HG03469 (cell line): ENCODE results near the gene ZSWIM3.

Experiments
- ATAC-seq: cut with Tn5 transposase; IDR thresholded peaks from one replicate; pipeline ENCODE4 v1.9.1; 2021; ENCODE audit warnings: mild to moderate bottlenecking, moderate library complexity, moderate number of reproducible peaks; ENCODE audit not compliant: unreplicated experiment

The ZSWIM3 gene

GRCh38 chr20:45832619-45833018 lies 24.8 kb upstream of the ZSWIM3 start:
- no peak for ATAC-seq

- ATAC-seq, result no peak
Observed at GRCh38 chr20:45833030-45833882, 24.2 kb upstream of the ZSWIM3 start, which contains the start of gene SNX21. SNX21 (plus strand) TSS chr20:45833799; CDS start chr20:45833920, 121 bp downstream.

- ATAC-seq, result no peak
Observed at GRCh38 chr20:45833883-45834796, 23.3 kb upstream of the ZSWIM3 start.

- ATAC-seq, result no peak
Observed at GRCh38 chr20:45834797-45835161, 22.6 kb upstream of the ZSWIM3 start.

- no peak for ATAC-seq
Observed at GRCh38 chr20:45835329-45835765, 22.1 kb upstream of the ZSWIM3 start.

GRCh38 chr20:45835825-45836224 lies 21.6 kb upstream of the ZSWIM3 start:
- no peak for ATAC-seq

- no peak for ATAC-seq
Observed at GRCh38 chr20:45836841-45837240, 20.6 kb upstream of the ZSWIM3 start.

- no peak for ATAC-seq
Observed at GRCh38 chr20:45840700-45841198, 16.7 kb upstream of the ZSWIM3 start.

- no peak for ATAC-seq
Observed at GRCh38 chr20:45841407-45842129, 15.8 kb upstream of the ZSWIM3 start.

- peak; percentile 54 for ATAC-seq
Observed at GRCh38 chr20:45842169-45842812, 15.1 kb upstream of the ZSWIM3 start.

GRCh38 chr20:45843506-45843905 lies 13.9 kb upstream of the ZSWIM3 start:
- no peak for ATAC-seq

GRCh38 chr20:45845452-45845851 lies 12.0 kb upstream of the ZSWIM3 start:
- no peak for ATAC-seq

- no peak for ATAC-seq
Observed at GRCh38 chr20:45848421-45848820, 9.0 kb upstream of the ZSWIM3 start.

GRCh38 chr20:45848969-45849582 lies 8.3 kb upstream of the ZSWIM3 start:
- no peak for ATAC-seq

- ATAC-seq, result no peak
Observed at GRCh38 chr20:45850238-45850637, 7.2 kb upstream of the ZSWIM3 start.

GRCh38 chr20:45850926-45851325 lies 6.5 kb upstream of the ZSWIM3 start:
- no peak for ATAC-seq

GRCh38 chr20:45851501-45851900 lies 5.9 kb upstream of the ZSWIM3 start:
- no peak for ATAC-seq

- ATAC-seq, result no peak
Observed at GRCh38 chr20:45852326-45852725, 5.1 kb upstream of the ZSWIM3 start.

- ATAC-seq, result no peak
Observed at GRCh38 chr20:45853484-45853883, 3.9 kb upstream of the ZSWIM3 start.

- no peak for ATAC-seq
Observed at GRCh38 chr20:45857882-45858216, 435 bp downstream of the ZSWIM3 start.
